GM12801 (cell line): ENCODE results near the gene VPS36.

Experiments used
- CTCF ChIP-seq: IDR thresholded peaks from one replicate; pipeline ENCODE4 v1.5.1; 2011; ENCODE audit warnings: control low read depth; ENCODE audit not compliant: insufficient read length; ENCODE audit errors: extremely low read depth

VPS36 gene

DNA sequence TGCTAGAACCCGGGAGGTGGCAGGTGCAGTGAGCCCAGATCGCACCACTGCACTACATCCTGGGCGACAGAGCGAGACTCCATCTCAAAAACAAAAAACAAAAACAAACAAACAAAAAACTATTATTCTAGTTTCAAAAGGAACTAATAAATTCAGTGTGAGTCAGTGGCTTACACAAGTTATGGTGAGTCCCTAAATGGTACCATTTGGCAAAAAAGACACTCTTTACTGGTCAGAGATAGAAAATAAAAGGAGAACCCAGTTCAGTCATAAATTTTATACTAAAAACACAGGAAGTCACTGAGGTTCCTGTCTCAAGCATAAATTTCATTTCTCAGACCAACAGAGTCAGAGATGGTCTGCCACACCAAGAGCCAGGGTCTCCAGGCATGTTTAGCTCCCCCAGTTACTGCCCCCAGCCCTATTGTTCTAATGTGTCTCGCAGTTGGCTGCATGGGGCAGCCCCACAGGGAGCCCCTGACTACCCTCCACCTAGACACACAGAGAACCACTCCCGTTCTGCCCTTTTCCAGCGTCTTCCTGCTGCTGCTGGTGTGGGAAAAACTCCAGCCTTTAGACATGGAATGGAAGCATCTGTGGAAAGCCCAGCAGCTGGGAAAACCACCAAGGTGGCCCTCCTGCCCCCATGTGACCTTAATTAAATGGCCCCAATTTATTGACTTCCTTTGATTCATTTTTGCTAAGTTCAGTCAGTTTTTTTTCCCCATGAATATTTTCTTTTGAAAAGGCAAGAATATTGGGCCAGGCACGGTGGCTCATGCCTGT is 56.7 kb downstream of the VPS36 start:
- no peak for TF ChIP-seq CTCF

- TF ChIP-seq CTCF = no peak
These were observed 62.7 kb downstream of the VPS36 start for GRCh38 chr13:52387721-52388120.

DNA sequence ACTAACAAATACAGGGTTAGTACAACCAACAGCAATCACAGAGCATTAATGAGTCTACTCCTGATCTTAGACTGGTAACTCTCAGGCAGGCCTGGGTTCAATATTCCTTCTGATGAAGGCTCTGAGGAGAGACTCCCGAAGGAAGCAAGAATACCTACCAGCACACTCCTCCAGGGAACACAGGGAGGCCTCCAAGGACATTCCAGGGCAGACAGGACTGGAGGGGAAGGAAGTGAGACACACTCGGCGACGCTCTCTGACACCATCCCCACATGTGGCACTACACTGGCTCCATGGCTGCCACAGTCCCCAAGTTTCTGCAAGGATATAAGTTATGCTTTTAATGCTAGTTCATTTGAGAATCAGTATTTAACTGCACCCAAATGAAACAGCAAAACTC is 64.6 kb downstream of the VPS36 start:
- TF ChIP-seq CTCF = no peak

DNA sequence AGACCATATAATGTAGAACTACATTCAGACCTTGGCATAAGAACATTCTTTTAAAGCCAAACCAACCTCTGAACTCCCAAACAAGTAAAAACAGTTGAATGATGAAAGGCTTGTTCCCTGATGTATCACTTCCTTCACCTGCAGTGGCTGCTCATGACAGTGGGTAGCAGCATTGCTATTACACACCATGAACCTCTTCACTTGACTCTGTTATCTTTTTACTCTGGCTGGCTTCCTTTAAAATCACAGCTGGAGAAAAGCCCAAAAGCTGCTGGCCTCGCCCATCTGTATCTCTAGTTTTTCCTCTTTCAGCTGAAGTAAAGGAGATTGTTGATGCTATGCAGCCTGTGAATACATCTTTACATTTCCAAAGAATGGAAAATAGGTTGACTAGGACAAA is 67.1 kb downstream of the VPS36 start:
- TF ChIP-seq CTCF = no peak

DNA sequence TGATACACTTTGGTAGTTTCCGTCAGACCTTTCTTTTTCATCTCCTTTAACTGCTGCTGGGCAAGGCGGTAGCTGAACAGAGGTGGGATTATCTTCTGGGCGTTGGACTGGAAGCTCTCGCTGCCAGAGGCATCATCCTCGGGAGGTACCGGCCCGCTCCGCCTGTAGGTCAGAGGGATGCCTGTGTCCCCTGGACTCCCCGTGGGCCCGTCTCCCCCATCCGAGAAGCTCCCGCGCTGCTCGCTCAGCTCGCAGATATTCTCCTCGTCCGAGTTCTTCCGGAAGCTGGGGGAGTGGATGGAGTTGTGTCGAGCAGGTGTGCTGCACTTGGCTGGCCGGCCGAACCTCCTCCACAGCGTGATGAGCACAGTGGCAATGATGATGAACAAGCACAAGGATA is 72.1 kb downstream of the VPS36 start:
- no peak for TF ChIP-seq CTCF

- TF ChIP-seq CTCF = no peak
These were observed 72.5 kb downstream of the VPS36 start for GRCh38 chr13:52377898-52378297.

- no peak for TF ChIP-seq CTCF
These were observed 75.5 kb downstream of the VPS36 start for GRCh38 chr13:52374873-52375411.
